Neutrophil (primary cell): ENCODE data around the gene DAP3.
"Not testable (repeated sequence)": the region's sequence is repeated elsewhere in the genome, so short reads cannot be mapped to it uniquely, and the experiment has no call there.

ENCODE experiments used
- H3K27ac ChIP-seq: fragments of 200-600 bp; sonication (generic); 2 replicates; pipeline ENCODE4 v1.5.1; 2016; ENCODE audit warnings: mild to moderate bottlenecking, moderate library complexity
- H3K27me3 ChIP-seq: fragments of 200-600 bp; sonication (generic); 2 replicates; pipeline ENCODE4 v1.6.0; 2016; ENCODE audit warnings: mild to moderate bottlenecking
- H3K36me3 ChIP-seq: fragments of 200-600 bp; sonication (generic); 2 replicates; pipeline ENCODE4 v1.5.1; 2017
- H3K4me1 ChIP-seq, 2 experiments: fragments of 200-600 bp in 1 of 2; sonication (generic) in 1 of 2; 1 replicate in 1 of 2; 2 replicates in 1 of 2; pipeline versions ENCODE4 v1.5.1 to v1.6.1; 2013 to 2016; ENCODE audit warnings: low read depth in 1 of 2, low read length in 1 of 2, mild to moderate bottlenecking in 1 of 2, moderate library complexity in 1 of 2; ENCODE audit not compliant: control insufficient read depth in 1 of 2, insufficient read depth in 1 of 2
- H3K4me3 ChIP-seq, 2 experiments: fragments of 200-600 bp in 1 of 2; sonication (generic) in 1 of 2; 1 replicate in 1 of 2; 2 replicates in 1 of 2; pipeline ENCODE4 v1.5.1; 2013 to 2016; ENCODE audit warnings: low read depth in 1 of 2, low read length in 1 of 2, mild to moderate bottlenecking in 1 of 2, moderate library complexity in 1 of 2
- H3K9me3 ChIP-seq: fragments of 200-600 bp; sonication (generic); 2 replicates; pipeline ENCODE4 v1.5.1; 2016
- CTCF ChIP-seq: fragments of 200-600 bp; sonication (generic); IDR thresholded peaks from 2 replicates; pipeline ENCODE4 v1.5.1; 2016; ENCODE audit warnings: antibody characterized with exemption

DAP3 gene

GRCh38 chr1:155729031-155729898 lies 40.4 kb downstream of the DAP3 start:
- H3K27me3 ChIP-seq, result no peaks in the 10 kb centered on the region

GRCh38 chr1:155740995-155741394 lies 52.1 kb downstream of the DAP3 start:
- H3K27me3 ChIP-seq, result no peaks in the 10 kb centered on the region
- no peak overlapping the region for H3K4me3 ChIP-seq
- H3K9me3 ChIP-seq, result no peaks in the 10 kb centered on the region
- H3K4me1 ChIP-seq, result peaks cover 8% of the 10 kb centered on the region in 2 experiments
- no peak for TF ChIP-seq CTCF
- H3K36me3 ChIP-seq, result peaks cover 31% of the 10 kb centered on the region
- H3K27ac ChIP-seq, result no peak overlapping the region

More at GRCh38 chr1:155729031-155729898, 40.4 kb downstream of the DAP3 start:
- Histone ChIP-seq H3K9me3 (no peaks in the 10 kb centered on the region), H3K4me3 (no peak overlapping the region), H3K4me1 (no peaks in the 10 kb centered on the region), H3K27ac (no peak overlapping the region), H3K36me3 (peaks cover 43% of the 10 kb centered on the region)
- peak; percentile 49 for TF ChIP-seq CTCF

GRCh38 chr1:155741908-155742307 lies 53.0 kb downstream of the DAP3 start:
- peaks cover 22% of the 10 kb centered on the region for H3K36me3 ChIP-seq
- H3K4me1 ChIP-seq, result peaks cover 8% of the 10 kb centered on the region in 2 experiments
- no peaks in the 10 kb centered on the region for H3K9me3 ChIP-seq
- TF ChIP-seq CTCF, result no peak
- H3K27me3 ChIP-seq, result no peaks in the 10 kb centered on the region
- H3K27ac ChIP-seq, result no peak overlapping the region
- no peak overlapping the region for H3K4me3 ChIP-seq

- H3K27me3 ChIP-seq, result no peaks in the 10 kb centered on the region
- no peak for TF ChIP-seq CTCF
Measured at GRCh38 chr1:155744711-155745283, 55.9 kb downstream of the DAP3 start.

GRCh38 chr1:155745284-155746228 lies 56.7 kb downstream of the DAP3 start:
- H3K27me3 ChIP-seq, H3K4me1 ChIP-seq, H3K9me3 ChIP-seq: not testable (repeated sequence)
- peaks cover 23% of the 10 kb centered on the region for H3K36me3 ChIP-seq
- peak overlapping the region; percentile 77 to 80 for H3K4me3 ChIP-seq
- H3K27ac ChIP-seq, result peak overlapping the region; percentile 79

More at GRCh38 chr1:155744711-155745283, 55.9 kb downstream of the DAP3 start:
- peaks cover 8% of the 10 kb centered on the region in 2 experiments for H3K4me1 ChIP-seq
- peak overlapping the region; percentile 79 for H3K27ac ChIP-seq
- H3K36me3 ChIP-seq, result peaks cover 19% of the 10 kb centered on the region
- no peaks in the 10 kb centered on the region for H3K9me3 ChIP-seq
- peak overlapping the region; percentile 77 to 80 for H3K4me3 ChIP-seq

GRCh38 chr1:155747586-155747985 lies 58.7 kb downstream of the DAP3 start:
- H3K4me1 ChIP-seq, H3K9me3 ChIP-seq, H3K4me3 ChIP-seq, H3K27me3 ChIP-seq, H3K27ac ChIP-seq: not testable (repeated sequence)
- H3K36me3 ChIP-seq, result peaks cover 41% of the 10 kb centered on the region

GRCh38 chr1:155748141-155748540 lies 59.2 kb downstream of the DAP3 start:
- not testable (repeated sequence) for H3K27ac ChIP-seq, H3K27me3 ChIP-seq, H3K4me1 ChIP-seq, H3K4me3 ChIP-seq, H3K9me3 ChIP-seq
- H3K36me3 ChIP-seq, result peaks cover 46% of the 10 kb centered on the region

- not testable (repeated sequence) for H3K27ac ChIP-seq, H3K4me3 ChIP-seq, H3K9me3 ChIP-seq, H3K27me3 ChIP-seq
- H3K4me1 ChIP-seq, result peaks cover 17 to 23% of the 10 kb centered on the region in 2 experiments
- H3K36me3 ChIP-seq, result peaks cover 58% of the 10 kb centered on the region
Measured at GRCh38 chr1:155759017-155759416, 70.1 kb downstream of the DAP3 start.
